OCI-LY3 (cell line): ENCODE results near the gene ARF1.

Experiments used
- H2AFZ ChIP-seq: fragments of 200-600, 300-600 bp; shearing (Covaris generic); 2 replicates; pipeline ENCODE4 v1.6.0; 2014; ENCODE audit warnings: antibody characterized with exemption, low read depth, low read length
- H3K27ac ChIP-seq: fragments of 200-600, 300-600 bp; sonication (generic); 2 replicates; pipeline ENCODE4 v1.5.1; 2014; ENCODE audit warnings: mild to moderate bottlenecking, low read length, moderate library complexity, mixed read lengths
- H3K27me3 ChIP-seq: fragments of 200-600, 300-600 bp; sonication (generic); 2 replicates; pipeline ENCODE4 v1.6.1; 2014; ENCODE audit warnings: low read depth, low read length, mixed read lengths
- H3K36me3 ChIP-seq: fragments of 200-600, 300-600 bp; sonication (generic); replicated peaks from 2 replicates; pipeline ENCODE3; 2014; ENCODE audit warnings: low read depth, low read length, mixed read lengths
- H3K4me1 ChIP-seq: fragments of 300-600, 200-600 bp; sonication (generic); 2 replicates; pipeline ENCODE4 v1.6.1; 2014; ENCODE audit warnings: low read length, mixed read lengths
- H3K4me2 ChIP-seq: fragments of 200-600, 300-600 bp; sonication (generic); 2 replicates; pipeline ENCODE4 v1.6.1; 2014; ENCODE audit warnings: low read length, mixed read lengths
- H3K4me3 ChIP-seq: fragments of 300-600, 200-600 bp; sonication (generic); 2 replicates; pipeline ENCODE4 v1.5.1; 2014; ENCODE audit warnings: antibody characterized with exemption, mild to moderate bottlenecking, low read length, moderate library complexity
- H3K79me2 ChIP-seq: fragments of 300-600, 200-600 bp; shearing (Covaris generic); 2 replicates; pipeline ENCODE4 v1.6.1; 2014; ENCODE audit warnings: mild to moderate bottlenecking, low read length, mixed read lengths
- H3K9ac ChIP-seq: fragments of 300-600, 200-600 bp; shearing (Covaris generic); 2 replicates; pipeline ENCODE4 v1.6.0; 2014; ENCODE audit warnings: mild to moderate bottlenecking, low read length, moderate library complexity
- H3K9me3 ChIP-seq: fragments of 200-600, 300-600 bp; shearing (Covaris generic); 2 replicates; pipeline ENCODE4 v1.6.1; 2014; ENCODE audit warnings: low read length, mixed read lengths; ENCODE audit not compliant: insufficient read depth
- H4K20me1 ChIP-seq: fragments of 200-600, 300-600 bp; sonication (generic); 2 replicates; pipeline ENCODE4 v1.6.1; 2016; ENCODE audit warnings: low read length, mixed read lengths; ENCODE audit not compliant: insufficient read depth
- CTCF ChIP-seq: fragments of 200-600, 300-600 bp; sonication (generic); IDR thresholded peaks from 2 replicates; pipeline ENCODE4 v1.5.1; 2014; ENCODE audit warnings: antibody characterized with exemption, low read length, low read depth
- EZH2phosphoT487 ChIP-seq: fragments of 200-600 bp; shearing (Covaris generic); IDR thresholded peaks from 2 replicates; pipeline ENCODE4 v1.6.1; 2018; ENCODE audit warnings: antibody characterized with exemption, mixed run types, low read depth

Gene ARF1

GRCh38 chr1:228082918-228083870 is 686 bp downstream of the ARF1 start:
- Histone ChIP-seq H4K20me1 (peaks cover 63% of the 10 kb centered on the region), H3K4me2 (peak overlapping the region; percentile 94), H3K27ac (peak overlapping the region; percentile 70), H3K4me1 (peaks cover 40% of the 10 kb centered on the region), H2AFZ (no peak overlapping the region), H3K9ac (peak overlapping the region; percentile 94), H3K36me3 (peaks cover 42% of the 10 kb centered on the region), H3K9me3 (no peaks in the 10 kb centered on the region), H3K4me3 (peak overlapping the region; percentile 95), H3K79me2 (peaks cover 86% of the 10 kb centered on the region), H3K27me3 (no peaks in the 10 kb centered on the region)
- TF ChIP-seq EZH2phosphoT487 (no peak), CTCF (no peak)

- Histone ChIP-seq H3K9me3 (no peaks in the 10 kb centered on the region), H3K79me2 (peaks cover 93% of the 10 kb centered on the region), H3K27ac (peak overlapping the region; percentile 70), H4K20me1 (peaks cover 68% of the 10 kb centered on the region), H3K27me3 (no peaks in the 10 kb centered on the region), H3K9ac (peak overlapping the region; percentile 94), H3K4me1 (peaks cover 46% of the 10 kb centered on the region), H2AFZ (no peak overlapping the region), H3K4me2 (peak overlapping the region; percentile 94), H3K4me3 (peak overlapping the region; percentile 95), H3K36me3 (peaks cover 49% of the 10 kb centered on the region)
- no peak for TF ChIP-seq CTCF
- no peak for TF ChIP-seq EZH2phosphoT487
These were observed 1.4 kb downstream of the ARF1 start for GRCh38 chr1:228083871-228084278.

GRCh38 chr1:228084325-228084724 is 1.8 kb downstream of the ARF1 start:
- Histone ChIP-seq H3K9me3 (no peaks in the 10 kb centered on the region), H3K36me3 (peaks cover 53% of the 10 kb centered on the region), H3K4me3 (peak overlapping the region; percentile 95), H3K4me2 (peak overlapping the region; percentile 94), H3K9ac (peak overlapping the region; percentile 94), H3K4me1 (peaks cover 51% of the 10 kb centered on the region), H2AFZ (no peak overlapping the region), H3K27ac (peak overlapping the region; percentile 70), H4K20me1 (peaks cover 68% of the 10 kb centered on the region), H3K79me2 (peaks cover 97% of the 10 kb centered on the region), H3K27me3 (no peaks in the 10 kb centered on the region)
- TF ChIP-seq EZH2phosphoT487 (no peak), CTCF (no peak)

- H3K4me2 ChIP-seq: peak overlapping the region; percentile 94
- no peak overlapping the region for H2AFZ ChIP-seq
- peaks cover 100% of the 10 kb centered on the region for H3K79me2 ChIP-seq
- H4K20me1 ChIP-seq: peaks cover 68% of the 10 kb centered on the region
- no peaks in the 10 kb centered on the region for H3K27me3 ChIP-seq
- peak overlapping the region; percentile 94 for H3K9ac ChIP-seq
- peaks cover 56% of the 10 kb centered on the region for H3K4me1 ChIP-seq
- peak overlapping the region; percentile 95 for H3K4me3 ChIP-seq
- TF ChIP-seq EZH2phosphoT487 (no peak), CTCF (no peak)
- no peak overlapping the region for H3K27ac ChIP-seq
- H3K9me3 ChIP-seq: no peaks in the 10 kb centered on the region
- peaks cover 58% of the 10 kb centered on the region for H3K36me3 ChIP-seq
These were observed 2.3 kb downstream of the ARF1 start for GRCh38 chr1:228084797-228085196.
